Activated CD4-positive, alpha-beta T cell treated with anti-CD3 and anti-CD28 coated beads, Interleukin-2, amount 10 ng/mL, durations not matched to agents 7 days and 5 days (primary cell): ENCODE measurements around the gene POMT1. TPM values are rescaled to one million over a fixed set of nuclear protein-coding genes. Genes with fewer than 3 reads are reported as not detected.

Experiments used
- CTCF ChIA-PET: fragments of 350-600 bp; sonication (Branson Sonifier 250); formaldehyde crosslinking; loops from one replicate; lab custom pipeline; 2021; ENCODE audit warnings: antibody characterized with exemption; lab: Charles Lee
- POLR2A ChIA-PET: fragments of 350-600 bp; sonication (Branson Sonifier 250); formaldehyde crosslinking; loops from one replicate; lab custom pipeline; 2021; ENCODE audit warnings: antibody characterized with exemption; lab: Charles Lee
- DNase-seq: peaks from one replicate; pipeline ENCODE4 v3.0.0-alpha.2; 2020
- H3K27ac Mint-ChIP-seq: one replicate; pipeline ENCODE4 v1.8.0; 2021; ENCODE audit warnings: mild to moderate bottlenecking, moderate library complexity, mixed read lengths
- H3K27me3 Mint-ChIP-seq: one replicate; pipeline ENCODE4 v1.8.0; 2021; ENCODE audit warnings: mixed read lengths
- H3K36me3 Mint-ChIP-seq: one replicate; pipeline ENCODE4 v1.8.0; 2021; ENCODE audit warnings: low read depth, mixed read lengths
- H3K4me1 Mint-ChIP-seq: one replicate; pipeline ENCODE4 v1.8.0; 2021; ENCODE audit warnings: mixed read lengths
- H3K4me3 Mint-ChIP-seq: one replicate; pipeline ENCODE4 v1.8.0; 2021; ENCODE audit warnings: mild to moderate bottlenecking, moderate library complexity, mixed read lengths
- H3K9me3 Mint-ChIP-seq: one replicate; pipeline ENCODE4 v1.8.0; 2021; ENCODE audit warnings: mixed read lengths
- total RNA-seq, 2 experiments: library from RNA; stranded (reverse); gene quantifications; one replicate each; pipeline ENCODE4 v1.2.3, GENCODE V29; 2021

Gene POMT1
- total RNA-seq, 2 experiments from 2014 or later, result 47.7 to 54.1 TPM

- H3K4me1 Mint-ChIP-seq, result peaks cover 5% of the 10 kb centered on the region
Observed at GRCh38 chr9:131555841-131556673, 53.3 kb downstream of the POMT1 start.

GRCh38 chr9:131557855-131558548, 55.3 kb downstream of the POMT1 start:
- Mint-ChIP-seq H3K27me3 (peaks cover 26% of the 10 kb centered on the region), H3K9me3 (no peaks in the 10 kb centered on the region), H3K36me3 (peaks cover 5% of the 10 kb centered on the region), H3K4me3 (no peak overlapping the region), H3K4me1 (peaks cover 5% of the 10 kb centered on the region), H3K27ac (no peak overlapping the region)
- ChIA-PET CTCF (interaction anchor here (0.6 kb wide), 1 partner anchor 1409 kb away, joined by 3 read pairs; no protein-coding TSS in a partner anchor), POLR2A (no interaction called here)
- DNase-seq, result no peak

More at GRCh38 chr9:131555841-131556673, 53.3 kb downstream of the POMT1 start:
- peaks cover 35% of the 10 kb centered on the region for H3K27me3 Mint-ChIP-seq
- no peaks in the 10 kb centered on the region for H3K9me3 Mint-ChIP-seq
- no peak for DNase-seq
- no peak overlapping the region for H3K27ac Mint-ChIP-seq
- no peak overlapping the region for H3K4me3 Mint-ChIP-seq
- peaks cover 2% of the 10 kb centered on the region for H3K36me3 Mint-ChIP-seq
- POLR2A ChIA-PET, result no interaction called here
- CTCF ChIA-PET, result interaction anchor here (1.2 kb wide), 1 partner anchor 184 kb away, joined by 7 read pairs; no protein-coding TSS in a partner anchor

GRCh38 chr9:131559421-131560000, 56.8 kb downstream of the POMT1 start:
- H3K4me3 Mint-ChIP-seq, result no peak overlapping the region
- POLR2A ChIA-PET, result interaction anchor here (0.6 kb wide), 1 partner anchor 138 kb away, joined by 4 read pairs; no protein-coding TSS in a partner anchor
- H3K27ac Mint-ChIP-seq, result no peak overlapping the region
- H3K4me1 Mint-ChIP-seq, result peaks cover 5% of the 10 kb centered on the region
- H3K36me3 Mint-ChIP-seq, result peaks cover 5% of the 10 kb centered on the region
- DNase-seq, result no peak
- no peaks in the 10 kb centered on the region for H3K9me3 Mint-ChIP-seq
- CTCF ChIA-PET, result interaction anchor here (0.6 to 1.2 kb wide), 4 partner anchors 13 to 149 kb away, joined by 3 to 4 read pairs (median 4); no protein-coding TSS in a partner anchor
- H3K27me3 Mint-ChIP-seq, result peaks cover 20% of the 10 kb centered on the region

- Mint-ChIP-seq H3K36me3 (peaks cover 6% of the 10 kb centered on the region), H3K4me1 (peaks cover 7% of the 10 kb centered on the region), H3K27me3 (no peaks in the 10 kb centered on the region), H3K9me3 (no peaks in the 10 kb centered on the region), H3K4me3 (no peak overlapping the region), H3K27ac (no peak overlapping the region)
- ChIA-PET POLR2A (no interaction called here), CTCF (interaction anchor here (0.6 to 3.2 kb wide), 5 partner anchors 10 to 212 kb away, joined by 3 to 8 read pairs (median 3); no protein-coding TSS in a partner anchor)
- no peak for DNase-seq
Observed at GRCh38 chr9:131562032-131562959, 59.6 kb downstream of the POMT1 start.

- Mint-ChIP-seq H3K27ac (no peak overlapping the region), H3K4me1 (peaks cover 8% of the 10 kb centered on the region), H3K9me3 (no peaks in the 10 kb centered on the region), H3K36me3 (peaks cover 20% of the 10 kb centered on the region), H3K4me3 (no peak overlapping the region), H3K27me3 (no peaks in the 10 kb centered on the region)
- ChIA-PET POLR2A (no interaction called here), CTCF (interaction anchor here (0.6 to 1.2 kb wide), 3 partner anchors 26 to 774 kb away, joined by 3 read pairs; no protein-coding TSS in a partner anchor)
- no peak for DNase-seq
Observed at GRCh38 chr9:131565369-131565768, 62.7 kb downstream of the POMT1 start.

GRCh38 chr9:131566158-131566557, 63.4 kb downstream of the POMT1 start:
- Mint-ChIP-seq H3K36me3 (peaks cover 21% of the 10 kb centered on the region), H3K9me3 (no peaks in the 10 kb centered on the region), H3K27ac (no peak overlapping the region), H3K4me3 (no peak overlapping the region), H3K27me3 (no peaks in the 10 kb centered on the region), H3K4me1 (peaks cover 8% of the 10 kb centered on the region)
- POLR2A ChIA-PET, result no interaction called here
- CTCF ChIA-PET, result interaction anchor here (0.6 to 1.2 kb wide), 4 partner anchors 22 to 773 kb away, joined by 3 to 6 read pairs (median 3); no protein-coding TSS in a partner anchor
- DNase-seq, result no peak

- ChIA-PET POLR2A (no interaction called here), CTCF (no interaction called here)
- Mint-ChIP-seq H3K9me3 (no peaks in the 10 kb centered on the region), H3K27me3 (no peaks in the 10 kb centered on the region), H3K4me3 (no peak overlapping the region), H3K27ac (no peak overlapping the region), H3K4me1 (peaks cover 8% of the 10 kb centered on the region), H3K36me3 (peaks cover 26% of the 10 kb centered on the region)
- no peak for DNase-seq
Observed at GRCh38 chr9:131567910-131568309, 65.2 kb downstream of the POMT1 start.

Other genes with a start within 250 kb of the POMT1 start
- gene FAM78A, start 226.4 kb upstream of the POMT1 start, total RNA-seq, result 100 to 1,000 TPM; 118 to 128 TPM
- under 1 TPM in 1 of 2 experiments, not detected in 1; 0.21 TPM for gene PLPP7, start 213.2 kb upstream of the POMT1 start, total RNA-seq
- gene PRRC2B, start 108.8 kb upstream of the POMT1 start, total RNA-seq, result 100 to 1,000 TPM; 281 to 303 TPM
- gene UCK1, start 28.3 kb downstream of the POMT1 start, total RNA-seq, result 10 to 100 TPM; 35.9 to 39.5 TPM
- not detected for gene PRRT1B, start 42.6 kb downstream of the POMT1 start, total RNA-seq
- gene RAPGEF1, start 237.2 kb downstream of the POMT1 start, total RNA-seq, result 100 to 1,000 TPM; 128 to 129 TPM